ENCODE results near the gene NLK.
"Not testable (repeated sequence)": the region's sequence is repeated elsewhere in the genome, so short reads cannot be mapped to it uniquely, and the experiment has no call there.

NLK gene

DNA sequence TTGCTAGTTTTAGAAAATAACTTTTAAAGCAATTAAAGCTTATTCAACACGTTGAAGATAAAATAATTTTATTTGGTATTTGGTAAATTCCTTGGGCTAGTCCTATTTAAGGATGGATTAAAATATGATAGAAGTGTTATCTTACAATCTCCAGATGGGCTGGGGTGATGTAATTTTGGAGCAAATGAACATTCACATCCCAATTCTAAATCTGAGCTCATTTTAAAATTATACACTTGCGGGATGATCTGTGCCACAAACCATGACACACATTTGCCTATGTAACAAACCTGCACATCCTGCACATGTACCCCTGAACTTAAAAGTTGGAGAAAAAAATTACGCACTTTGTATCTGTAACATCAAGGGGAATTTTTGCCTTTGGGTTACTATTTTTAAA, 31.5 kb downstream of the NLK start:
- Histone ChIP-seq H3K4me1 (no peaks in the 10 kb centered on the region), H3K9me3 (no peaks in the 10 kb centered on the region), H3K27me3 (no peaks in the 10 kb centered on the region), H3K36me3 (no peaks in the 10 kb centered on the region), H3K4me3 (ENCODE audit: low read depth, low read length) (no peak overlapping the region)
- no peak for DNase-seq
- TF ChIP-seq, protein P1, sequence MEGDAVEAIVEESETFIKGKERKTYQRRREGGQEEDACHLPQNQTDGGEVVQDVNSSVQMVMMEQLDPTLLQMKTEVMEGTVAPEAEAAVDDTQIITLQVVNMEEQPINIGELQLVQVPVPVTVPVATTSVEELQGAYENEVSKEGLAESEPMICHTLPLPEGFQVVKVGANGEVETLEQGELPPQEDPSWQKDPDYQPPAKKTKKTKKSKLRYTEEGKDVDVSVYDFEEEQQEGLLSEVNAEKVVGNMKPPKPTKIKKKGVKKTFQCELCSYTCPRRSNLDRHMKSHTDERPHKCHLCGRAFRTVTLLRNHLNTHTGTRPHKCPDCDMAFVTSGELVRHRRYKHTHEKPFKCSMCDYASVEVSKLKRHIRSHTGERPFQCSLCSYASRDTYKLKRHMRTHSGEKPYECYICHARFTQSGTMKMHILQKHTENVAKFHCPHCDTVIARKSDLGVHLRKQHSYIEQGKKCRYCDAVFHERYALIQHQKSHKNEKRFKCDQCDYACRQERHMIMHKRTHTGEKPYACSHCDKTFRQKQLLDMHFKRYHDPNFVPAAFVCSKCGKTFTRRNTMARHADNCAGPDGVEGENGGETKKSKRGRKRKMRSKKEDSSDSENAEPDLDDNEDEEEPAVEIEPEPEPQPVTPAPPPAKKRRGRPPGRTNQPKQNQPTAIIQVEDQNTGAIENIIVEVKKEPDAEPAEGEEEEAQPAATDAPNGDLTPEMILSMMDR (IDR thresholded peaks at IDR 0.05; ENCODE audit: low read depth, low read length), result no peak

DNA sequence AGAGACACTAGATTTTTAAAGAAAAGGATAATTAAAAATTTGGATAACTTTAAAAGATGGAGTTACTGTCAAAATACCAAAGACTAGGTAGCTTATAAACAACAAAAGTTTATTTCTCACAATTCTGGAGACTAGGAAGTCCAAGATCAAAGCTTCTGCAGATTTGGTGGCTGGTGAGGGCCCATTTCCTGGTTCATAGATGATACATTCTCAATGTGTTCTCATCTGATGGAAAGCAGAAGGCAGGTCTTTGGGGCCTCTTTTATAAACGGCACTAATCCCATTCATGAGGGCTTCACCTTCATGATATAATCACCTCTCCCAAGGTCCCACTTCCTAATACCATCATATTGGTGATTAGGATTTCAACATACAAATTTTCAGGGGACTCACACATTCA, 33.7 kb downstream of the NLK start:
- H3K27me3 ChIP-seq, result no peaks in the 10 kb centered on the region
- no peaks in the 10 kb centered on the region for H3K9me3 ChIP-seq
- no peaks in the 10 kb centered on the region for H3K4me1 ChIP-seq
- H3K4me3 ChIP-seq (ENCODE audit: low read depth, low read length), result no peak overlapping the region
- no peaks in the 10 kb centered on the region for H3K36me3 ChIP-seq
- TF ChIP-seq, protein P1 (IDR thresholded peaks at IDR 0.05; ENCODE audit: low read depth, low read length), result no peak
- no peak for DNase-seq

DNA sequence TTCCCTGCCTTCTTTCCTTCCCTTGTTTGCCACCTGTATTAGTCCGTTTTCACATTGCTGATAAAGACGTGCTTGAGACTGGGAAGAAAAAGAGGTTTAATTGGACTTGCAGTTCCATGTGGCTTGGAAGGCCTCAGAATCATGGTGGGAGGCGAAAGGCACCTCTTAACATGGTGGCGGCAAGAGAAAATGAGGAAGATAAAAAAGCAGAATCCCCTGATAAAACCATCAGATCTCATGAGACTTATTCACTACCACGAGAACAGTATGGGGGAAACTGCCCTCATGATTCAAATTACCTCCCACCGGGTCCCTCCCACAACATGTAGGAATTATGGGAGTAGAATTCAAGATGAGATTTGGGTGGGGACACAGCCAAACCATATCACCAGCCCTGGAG, 34.7 kb downstream of the NLK start:
- H3K27me3 ChIP-seq; H3K36me3 ChIP-seq; H3K4me3 ChIP-seq (ENCODE audit: low read depth, low read length); H3K9me3 ChIP-seq; H3K4me1 ChIP-seq; DNase-seq: not testable (repeated sequence)

DNA sequence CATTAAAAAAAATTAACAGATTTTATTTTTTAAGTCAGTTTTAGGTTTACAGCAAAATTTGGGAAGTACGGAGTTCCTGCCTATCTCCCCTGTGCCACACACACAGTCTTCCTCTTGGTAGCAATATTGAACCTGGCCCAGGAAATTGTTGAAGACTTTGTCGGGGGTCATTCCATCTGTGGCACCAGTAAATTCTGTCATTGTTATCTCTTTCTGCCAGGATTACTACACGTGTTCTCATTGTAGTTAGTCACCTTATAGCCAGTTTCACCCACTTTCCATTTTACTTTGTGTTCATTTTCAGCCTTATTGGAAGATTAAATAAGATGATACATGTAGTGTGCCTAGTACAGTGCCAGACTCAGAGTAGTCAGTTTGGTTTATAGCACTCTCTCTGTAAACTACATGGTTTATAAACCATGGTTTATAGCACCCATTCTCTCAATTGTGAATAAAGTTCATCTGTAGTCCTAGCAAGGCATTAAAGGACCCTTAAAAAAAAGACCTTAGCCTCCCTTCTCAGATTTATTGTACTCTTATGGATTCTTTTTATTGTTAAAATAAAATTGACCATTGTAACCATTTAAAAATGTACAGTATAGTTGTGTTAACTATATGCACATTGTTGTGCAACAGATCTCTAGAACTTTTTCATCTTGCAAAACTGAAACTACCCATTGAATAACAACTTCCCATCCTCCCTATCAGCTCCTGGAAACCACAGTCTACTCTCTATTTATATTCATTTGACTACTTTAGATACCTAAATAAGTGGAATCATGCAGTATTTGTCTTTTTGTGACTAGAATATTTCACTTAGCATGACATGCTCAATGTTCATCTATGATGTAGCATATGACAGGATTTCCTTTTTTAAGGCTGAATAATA, 36.1 kb downstream of the NLK start:
- no peaks in the 10 kb centered on the region for H3K27me3 ChIP-seq
- H3K4me3 ChIP-seq (ENCODE audit: low read depth, low read length), result no peak overlapping the region
- no peaks in the 10 kb centered on the region for H3K4me1 ChIP-seq
- TF ChIP-seq, protein P1 (IDR thresholded peaks at IDR 0.05; ENCODE audit: low read depth, low read length), result no peak
- no peak for DNase-seq
- no peaks in the 10 kb centered on the region for H3K9me3 ChIP-seq
- H3K36me3 ChIP-seq, result no peaks in the 10 kb centered on the region

DNA sequence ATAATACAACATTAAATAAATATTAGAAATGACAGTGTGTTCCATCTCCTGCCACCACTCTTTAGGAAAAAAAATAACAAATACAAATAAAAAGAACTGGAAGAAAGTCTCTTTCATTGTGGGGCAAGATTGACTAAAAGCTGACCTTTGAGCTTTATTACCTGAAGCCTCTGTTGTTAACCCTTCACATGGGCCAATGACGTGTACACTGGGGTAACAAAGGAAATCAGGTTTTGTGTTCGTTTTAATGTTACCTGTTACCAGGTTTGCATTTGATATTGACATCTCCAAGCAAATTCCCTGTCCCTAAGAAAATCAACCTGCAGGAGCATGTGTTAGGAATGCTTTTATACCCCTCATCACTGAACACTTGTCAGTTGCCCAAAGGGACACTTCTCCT, 39.0 kb downstream of the NLK start:
- TF ChIP-seq, protein P1 (IDR thresholded peaks at IDR 0.05; ENCODE audit: low read depth, low read length), result no peak
- H3K36me3 ChIP-seq, result no peaks in the 10 kb centered on the region
- no peak overlapping the region for H3K4me3 ChIP-seq (ENCODE audit: low read depth, low read length)
- no peaks in the 10 kb centered on the region for H3K9me3 ChIP-seq
- H3K4me1 ChIP-seq, result no peaks in the 10 kb centered on the region
- H3K27me3 ChIP-seq, result no peaks in the 10 kb centered on the region
- DNase-seq, result no peak

DNA sequence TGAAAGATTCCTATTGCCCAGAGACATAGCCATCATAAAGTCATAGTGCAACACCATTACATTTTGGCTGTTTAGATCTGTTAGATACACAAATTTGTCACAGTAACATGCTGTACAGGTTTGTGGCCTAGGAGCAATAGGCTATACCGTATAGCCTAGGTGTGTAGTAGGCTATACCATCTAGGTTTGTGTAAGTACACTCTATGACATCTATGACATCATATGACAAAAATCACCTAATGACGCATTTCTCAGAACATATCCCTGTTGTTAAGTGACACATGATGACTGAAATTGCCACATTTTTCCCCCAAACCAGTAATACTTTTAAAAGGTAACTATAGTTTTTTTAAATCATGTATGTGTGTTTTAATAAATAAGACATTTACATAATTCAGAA, 43.3 kb downstream of the NLK start:
- TF ChIP-seq, protein P1 (IDR thresholded peaks at IDR 0.05; ENCODE audit: low read depth, low read length), result no peak
- no peak for DNase-seq
- Histone ChIP-seq H3K27me3 (no peaks in the 10 kb centered on the region), H3K36me3 (no peaks in the 10 kb centered on the region), H3K4me1 (no peaks in the 10 kb centered on the region), H3K4me3 (ENCODE audit: low read depth, low read length) (no peak overlapping the region), H3K9me3 (no peaks in the 10 kb centered on the region)

Measured in BE2C (cell line).